22Rv1 (cell line): ENCODE data around the gene DCDC2C.

Source experiments
- H3K27ac ChIP-seq: fragments of 450-650 bp; 2 replicates; pipeline ENCODE4 v1.5.1; 2017
- ZFX ChIP-seq: fragments of 450-650 bp; IDR thresholded peaks from 2 replicates; pipeline ENCODE4 v1.6.1; 2017; ENCODE audit warnings: antibody characterized with exemption, borderline replicate concordance
- TF ChIP-seq, protein P1 (sequence below): fragments of 450-650 bp; IDR thresholded peaks from 2 replicates; pipeline ENCODE4 v1.5.1; 2017; ENCODE audit warnings: mild to moderate bottlenecking

Gene DCDC2C

DNA sequence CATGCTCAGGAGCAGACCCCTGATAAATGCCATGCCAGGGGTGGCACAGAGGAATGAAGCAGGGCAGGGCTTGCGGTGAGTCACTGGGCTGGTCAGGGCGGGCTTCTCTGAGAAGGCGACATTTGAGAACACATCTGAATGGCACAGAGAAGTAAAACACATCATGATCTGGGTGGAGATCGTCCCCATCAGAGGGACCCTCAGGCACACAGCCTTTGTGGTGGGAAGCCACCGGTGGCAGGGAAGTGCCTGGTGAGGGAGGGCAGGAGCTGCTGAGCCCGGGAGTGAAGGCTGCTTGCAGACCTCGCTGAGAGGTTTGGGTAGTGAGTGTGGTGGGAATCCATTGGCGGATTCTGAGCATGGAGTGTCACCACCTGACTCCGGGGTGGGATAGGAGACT lies 44.5 kb downstream of the DCDC2C start:
- TF ChIP-seq, protein P1, sequence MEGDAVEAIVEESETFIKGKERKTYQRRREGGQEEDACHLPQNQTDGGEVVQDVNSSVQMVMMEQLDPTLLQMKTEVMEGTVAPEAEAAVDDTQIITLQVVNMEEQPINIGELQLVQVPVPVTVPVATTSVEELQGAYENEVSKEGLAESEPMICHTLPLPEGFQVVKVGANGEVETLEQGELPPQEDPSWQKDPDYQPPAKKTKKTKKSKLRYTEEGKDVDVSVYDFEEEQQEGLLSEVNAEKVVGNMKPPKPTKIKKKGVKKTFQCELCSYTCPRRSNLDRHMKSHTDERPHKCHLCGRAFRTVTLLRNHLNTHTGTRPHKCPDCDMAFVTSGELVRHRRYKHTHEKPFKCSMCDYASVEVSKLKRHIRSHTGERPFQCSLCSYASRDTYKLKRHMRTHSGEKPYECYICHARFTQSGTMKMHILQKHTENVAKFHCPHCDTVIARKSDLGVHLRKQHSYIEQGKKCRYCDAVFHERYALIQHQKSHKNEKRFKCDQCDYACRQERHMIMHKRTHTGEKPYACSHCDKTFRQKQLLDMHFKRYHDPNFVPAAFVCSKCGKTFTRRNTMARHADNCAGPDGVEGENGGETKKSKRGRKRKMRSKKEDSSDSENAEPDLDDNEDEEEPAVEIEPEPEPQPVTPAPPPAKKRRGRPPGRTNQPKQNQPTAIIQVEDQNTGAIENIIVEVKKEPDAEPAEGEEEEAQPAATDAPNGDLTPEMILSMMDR: no peak
- no peak for TF ChIP-seq ZFX
- no peak overlapping the region for H3K27ac ChIP-seq

DNA sequence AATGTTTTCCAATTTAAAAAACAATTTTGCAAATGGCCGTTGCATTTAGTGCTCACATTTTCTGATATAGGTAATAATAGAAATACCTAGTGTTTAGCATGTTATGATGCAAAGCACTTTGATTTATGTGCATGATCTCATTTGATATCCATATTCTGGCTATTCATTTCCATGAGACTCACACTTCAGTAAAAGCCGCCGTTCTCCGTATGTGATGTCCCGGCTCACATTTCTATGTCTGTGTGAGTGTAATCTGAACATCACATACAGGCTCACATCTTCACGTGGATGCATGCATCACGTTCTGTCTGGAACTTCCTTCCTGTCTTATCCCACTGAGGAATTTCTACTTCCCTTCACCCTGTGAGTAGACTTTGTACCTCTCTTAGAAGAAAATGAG lies 45.8 kb downstream of the DCDC2C start:
- H3K27ac ChIP-seq: no peak overlapping the region
- TF ChIP-seq, protein P1: no peak
- TF ChIP-seq ZFX: no peak

DNA sequence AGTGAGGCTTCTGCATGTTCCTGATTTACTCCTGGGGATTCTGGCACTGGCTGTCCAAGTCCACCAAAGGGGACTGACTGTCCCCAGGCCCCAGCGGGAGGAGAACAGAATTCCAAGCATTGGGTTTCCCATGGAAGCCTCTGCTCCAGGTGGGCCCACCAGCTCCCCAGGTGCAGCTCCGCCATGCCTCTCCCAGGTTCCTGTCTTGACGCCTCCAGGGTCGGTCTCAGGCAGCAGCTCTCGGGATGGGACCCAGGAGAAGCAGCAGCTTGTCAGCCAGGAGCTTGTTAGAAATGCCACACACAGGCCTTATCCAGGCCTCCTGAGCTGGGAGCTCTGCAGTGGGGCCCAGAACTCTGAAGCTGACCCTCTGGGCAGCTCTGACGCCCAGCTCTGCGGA lies 47.9 kb downstream of the DCDC2C start:
- H3K27ac ChIP-seq: no peak overlapping the region
- TF ChIP-seq, protein P1: no peak

DNA sequence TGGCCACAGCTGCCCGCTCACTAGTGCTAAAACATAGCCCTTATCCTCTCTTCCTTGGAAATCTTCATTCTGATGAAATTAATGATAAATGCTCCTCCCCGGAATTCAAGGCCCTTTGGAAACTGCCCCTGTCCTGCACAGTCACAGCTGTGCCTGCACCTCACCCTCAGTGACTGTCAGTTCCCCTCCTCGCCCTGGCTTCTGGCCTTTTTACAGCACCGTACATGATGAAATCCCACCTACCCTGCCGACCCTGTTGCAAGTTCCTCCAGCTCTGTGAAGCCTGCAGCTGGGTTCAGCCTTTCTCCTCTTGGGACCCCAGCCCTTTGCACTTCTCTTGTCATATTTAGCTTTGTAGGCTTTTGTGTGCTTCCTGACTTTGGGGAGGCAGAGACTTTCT lies 48.4 kb downstream of the DCDC2C start:
- no peak for TF ChIP-seq ZFX
- TF ChIP-seq, protein P1: no peak

DNA sequence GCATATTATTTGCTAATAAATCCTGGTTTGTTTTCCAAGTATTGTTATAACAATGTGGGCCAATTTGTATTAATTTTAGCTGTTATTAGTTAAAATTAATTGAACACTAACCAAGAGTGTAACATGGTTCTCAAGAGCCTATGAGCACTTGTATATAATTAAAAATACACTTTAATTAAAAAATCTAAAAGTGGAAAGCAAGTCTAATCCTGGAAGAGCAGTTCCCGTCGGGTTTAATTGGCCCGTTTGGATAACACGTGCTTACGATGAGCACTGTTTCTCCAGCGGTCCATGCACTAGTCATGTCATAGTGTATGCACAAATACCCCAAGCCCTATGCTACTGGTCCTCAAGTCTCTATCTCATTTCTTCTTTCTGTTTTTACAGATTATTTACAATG lies 49.0 kb downstream of the DCDC2C start:
- TF ChIP-seq, protein P1: no peak
- no peak for TF ChIP-seq ZFX
- H3K27ac ChIP-seq: no peak overlapping the region

More for the DNA sequence above, 48.4 kb downstream of the DCDC2C start:
- no peak overlapping the region for H3K27ac ChIP-seq

DNA sequence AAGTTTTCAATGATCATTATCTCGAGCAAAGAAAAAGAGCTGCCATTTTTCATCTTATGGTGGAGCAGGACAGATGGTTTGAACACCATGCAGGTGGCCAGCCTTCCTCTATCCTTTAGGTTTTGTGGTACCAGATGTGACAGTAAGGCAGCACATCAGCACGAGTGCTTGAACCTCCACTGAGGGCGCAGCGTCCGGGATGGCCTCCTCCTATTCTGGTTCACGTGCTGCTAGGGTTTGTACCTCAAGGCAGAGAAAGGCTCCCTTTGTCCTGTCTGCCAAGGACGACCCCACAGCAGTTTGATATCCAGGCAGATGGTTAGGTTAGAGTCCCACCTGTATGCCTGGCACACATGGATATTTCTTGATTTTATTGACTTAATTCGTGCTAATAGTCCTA lies 50.2 kb downstream of the DCDC2C start:
- H3K27ac ChIP-seq: no peak overlapping the region
- no peak for TF ChIP-seq ZFX
- TF ChIP-seq, protein P1: no peak

DNA sequence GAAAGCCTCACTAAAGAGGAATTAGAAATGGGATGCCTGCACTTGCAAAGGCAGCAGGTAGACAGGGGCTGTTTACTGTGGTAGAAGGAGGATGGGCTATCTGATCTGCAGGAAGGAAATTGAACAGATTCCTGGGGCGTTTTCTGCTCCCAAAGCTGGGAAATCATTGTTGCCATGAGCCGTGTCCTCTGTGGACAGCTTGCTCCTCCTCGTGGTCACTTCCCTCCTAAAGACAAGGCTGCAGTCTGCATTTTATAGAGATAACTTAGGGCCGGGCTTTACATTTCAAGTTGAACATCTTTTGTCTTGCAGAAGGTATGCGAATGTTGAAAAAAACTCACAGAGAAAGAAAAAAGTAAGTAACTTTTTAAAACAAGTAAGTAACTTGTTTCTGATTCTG lies 50.9 kb downstream of the DCDC2C start:
- TF ChIP-seq, protein P1: no peak
- no peak for TF ChIP-seq ZFX
- H3K27ac ChIP-seq: no peak overlapping the region
